ENCODE data around the gene MMP23B.
"Not testable (repeated sequence)": the region's sequence is repeated elsewhere in the genome, so short reads cannot be mapped to it uniquely, and the experiment has no call there.

Gene MMP23B

DNA sequence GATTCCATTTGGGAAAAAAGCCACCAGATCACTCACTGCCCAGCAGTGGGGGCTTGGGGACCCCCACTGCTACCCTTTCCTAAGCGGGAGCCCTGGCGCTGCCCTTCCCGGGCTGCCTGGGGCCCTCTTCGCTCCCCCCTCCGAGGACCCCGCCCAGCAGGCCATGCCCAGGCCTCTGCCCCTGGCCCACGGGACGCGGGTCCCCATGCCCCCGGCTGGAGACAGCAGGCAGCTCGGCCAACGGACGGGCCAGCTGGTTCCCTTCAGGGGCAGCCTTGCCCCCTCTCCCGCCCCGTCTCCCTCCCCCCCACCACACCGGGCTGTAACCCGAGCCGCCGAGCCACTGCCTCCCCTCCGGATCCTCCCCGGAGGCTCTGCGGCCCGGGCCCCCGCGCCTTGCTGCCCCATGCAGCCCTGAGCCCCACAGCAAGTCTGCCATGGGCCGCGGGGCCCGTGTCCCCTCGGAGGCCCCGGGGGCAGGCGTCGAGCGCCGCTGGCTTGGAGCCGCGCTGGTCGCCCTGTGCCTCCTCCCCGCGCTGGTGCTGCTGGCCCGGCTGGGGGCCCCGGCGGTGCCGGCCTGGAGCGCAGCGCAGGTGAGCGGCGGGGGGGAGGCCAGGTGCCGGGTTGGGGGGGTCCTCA is at the start of gene MMP23B:
TSS of gene MMP23B (plus strand) at position 392 of the 639 bp plus-strand sequence. CDS start at position 438, 46 bp downstream.
- Mint-ChIP-seq H3K4me3 (peak within 1 kb of the TSS; percentile 44 to 71), H3K27ac (no peak within 1 kb of the TSS), H3K9me3 (no peaks in the 10 kb centered on the region), H3K4me1 (peaks cover 20% of the 10 kb centered on the region), H3K27me3 (peaks cover 7% of the 10 kb centered on the region)
- DNase-seq (no peak), ATAC-seq (no peak)

GRCh38 chr1:1582585-1583346 is 49.2 kb upstream of the MMP23B start:
- ATAC-seq (no peak), DNase-seq (no peak)
- peaks cover 28% of the 10 kb centered on the region for H3K27me3 Mint-ChIP-seq
- H3K4me1 Mint-ChIP-seq, result no peaks in the 10 kb centered on the region
- no peak overlapping the region for H3K27ac Mint-ChIP-seq
- no peak overlapping the region for H3K4me3 Mint-ChIP-seq
- H3K9me3 Mint-ChIP-seq, result no peaks in the 10 kb centered on the region

DNA sequence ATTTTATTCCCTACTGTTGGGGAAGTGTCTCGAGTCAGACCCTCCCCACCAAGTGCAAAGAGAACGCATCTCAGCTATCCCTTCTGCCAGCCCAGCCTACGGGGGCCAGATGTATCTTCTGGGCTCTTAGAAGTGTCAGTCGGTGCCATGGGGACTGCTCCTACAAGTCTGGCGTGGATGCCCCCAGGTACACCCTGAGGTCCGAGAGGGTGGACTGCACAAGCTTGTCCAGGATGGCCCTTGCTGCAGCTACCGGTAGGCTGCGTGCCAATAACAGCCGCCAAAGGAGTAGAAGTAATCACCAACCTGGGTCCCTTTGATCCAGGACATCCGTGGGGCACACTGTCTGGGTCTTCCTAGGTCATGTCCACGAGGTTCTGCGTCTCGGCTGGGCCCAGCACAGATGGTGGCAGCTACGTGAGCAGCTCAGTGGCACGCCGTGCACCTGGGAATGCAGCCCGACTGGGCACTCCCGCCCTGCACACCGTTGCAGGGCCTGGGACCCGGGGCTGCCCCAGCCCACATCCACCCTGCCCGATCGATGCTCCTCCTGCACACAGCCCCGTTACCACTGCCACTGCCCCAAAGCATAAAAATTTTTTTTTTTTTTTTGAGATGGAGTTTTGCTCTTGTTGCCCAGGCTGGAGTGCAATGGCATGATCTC is 48.5 kb upstream of the MMP23B start:
- H3K9me3 Mint-ChIP-seq, result no peaks in the 10 kb centered on the region
- DNase-seq, result no peak
- no peak for ATAC-seq
- no peak overlapping the region for H3K27ac Mint-ChIP-seq
- no peak overlapping the region for H3K4me3 Mint-ChIP-seq
- H3K27me3 Mint-ChIP-seq, result peaks cover 31% of the 10 kb centered on the region
- no peaks in the 10 kb centered on the region for H3K4me1 Mint-ChIP-seq

DNA sequence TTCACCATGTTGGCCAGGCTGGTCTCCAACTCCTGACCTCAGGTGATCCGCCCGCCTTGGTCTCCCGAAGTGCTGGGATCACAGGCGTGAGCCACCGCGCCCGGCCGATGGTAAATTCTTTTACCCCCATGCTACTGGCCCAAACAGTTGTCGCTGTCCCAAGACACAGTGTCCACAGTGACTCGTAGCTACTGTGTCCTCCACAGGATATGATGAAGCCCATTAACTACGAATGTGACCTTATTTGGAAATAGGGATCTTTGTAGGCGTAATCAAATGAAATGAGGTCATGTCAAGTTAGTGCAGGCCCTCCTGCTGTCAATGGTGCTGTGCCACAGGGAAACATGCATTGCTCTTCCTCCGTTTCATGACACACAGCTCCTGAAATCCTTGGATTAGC is 40.5 kb upstream of the MMP23B start:
- Mint-ChIP-seq H3K4me3 (no peak overlapping the region), H3K4me1 (no peaks in the 10 kb centered on the region), H3K27me3 (peaks cover 10% of the 10 kb centered on the region), H3K27ac (no peak overlapping the region), H3K9me3 (no peaks in the 10 kb centered on the region)
- ATAC-seq (no peak), DNase-seq (no peak)

DNA sequence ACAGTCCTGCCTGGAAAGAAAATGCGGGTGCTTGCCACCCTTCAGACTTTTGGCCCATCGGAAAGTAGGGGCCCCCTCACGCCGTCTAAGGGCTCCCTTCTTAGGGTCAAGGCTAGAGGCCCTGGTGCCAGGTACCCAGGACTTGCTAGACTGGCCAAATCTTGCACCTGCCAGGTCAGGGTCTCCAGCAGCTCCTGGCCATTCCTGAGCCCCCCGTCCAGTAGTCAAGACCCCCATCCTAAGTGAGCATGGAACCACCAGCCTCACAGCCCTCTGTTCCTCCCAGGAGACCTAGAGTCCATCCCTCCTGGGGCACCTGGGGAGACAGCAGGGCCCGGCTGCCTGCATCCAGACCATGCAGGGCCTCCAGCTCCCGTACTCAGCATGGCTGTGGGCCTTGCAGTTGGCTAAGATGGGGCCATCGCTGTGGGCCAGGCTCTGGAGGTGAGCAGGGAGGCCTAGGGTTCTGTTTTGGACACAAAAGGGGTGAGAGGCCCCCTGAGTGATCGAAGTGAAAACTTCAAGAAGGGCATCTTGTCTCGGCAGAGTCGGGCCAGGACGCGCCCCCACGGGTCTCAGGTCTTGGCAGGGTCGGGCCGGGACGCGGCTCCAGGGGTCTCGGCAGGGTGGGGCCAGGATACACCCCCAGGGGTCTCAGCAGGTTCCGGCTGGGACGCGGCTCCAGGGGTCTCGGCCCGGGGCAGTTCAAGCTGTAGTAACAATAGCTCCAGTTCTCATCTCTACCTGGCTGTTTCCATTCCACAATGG is 38.0 kb upstream of the MMP23B start:
- ATAC-seq (no peak), DNase-seq (no peak)
- Mint-ChIP-seq H3K4me3 (no peak overlapping the region), H3K4me1 (peaks cover 9% of the 10 kb centered on the region), H3K9me3 (no peaks in the 10 kb centered on the region), H3K27ac (no peak overlapping the region), H3K27me3 (peaks cover 6% of the 10 kb centered on the region)

DNA sequence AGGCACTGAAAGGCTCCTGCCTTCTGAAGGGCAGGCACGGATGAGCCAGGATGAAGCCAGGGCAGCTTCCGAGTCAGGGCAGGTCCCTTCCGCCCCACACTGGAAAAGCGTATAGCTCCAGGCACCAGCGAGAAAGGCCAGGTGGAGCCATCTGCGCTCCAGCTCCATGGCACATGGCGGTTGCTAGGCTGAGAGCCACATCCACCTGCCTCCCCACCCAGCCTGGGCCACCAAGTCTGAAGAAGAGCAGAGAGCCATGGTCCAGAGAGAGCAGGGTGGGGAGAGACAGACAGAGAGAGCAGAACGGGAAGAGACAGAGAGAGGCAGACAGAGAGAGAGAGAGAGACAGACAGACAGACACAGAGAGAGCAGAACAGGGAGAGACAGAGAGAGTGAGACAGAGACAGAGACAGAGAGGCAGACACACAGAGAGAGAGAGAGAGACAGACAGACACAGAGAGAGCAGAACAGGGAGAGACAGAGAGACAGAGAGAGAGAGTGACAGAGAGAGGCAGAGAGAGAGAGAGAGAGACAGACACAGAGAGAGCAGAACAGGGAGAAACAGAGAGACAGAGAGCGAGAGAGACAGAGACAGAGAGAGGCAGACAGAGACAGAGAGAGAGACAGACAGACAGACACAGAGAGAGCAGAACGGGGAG is 37.2 kb upstream of the MMP23B start:
- H3K27me3 Mint-ChIP-seq, result peaks cover 9% of the 10 kb centered on the region
- DNase-seq, result no peak
- H3K9me3 Mint-ChIP-seq, result no peaks in the 10 kb centered on the region
- no peak overlapping the region for H3K4me3 Mint-ChIP-seq
- no peak overlapping the region for H3K27ac Mint-ChIP-seq
- H3K4me1 Mint-ChIP-seq, result peaks cover 11% of the 10 kb centered on the region
- peak; percentile 22 for ATAC-seq

DNA sequence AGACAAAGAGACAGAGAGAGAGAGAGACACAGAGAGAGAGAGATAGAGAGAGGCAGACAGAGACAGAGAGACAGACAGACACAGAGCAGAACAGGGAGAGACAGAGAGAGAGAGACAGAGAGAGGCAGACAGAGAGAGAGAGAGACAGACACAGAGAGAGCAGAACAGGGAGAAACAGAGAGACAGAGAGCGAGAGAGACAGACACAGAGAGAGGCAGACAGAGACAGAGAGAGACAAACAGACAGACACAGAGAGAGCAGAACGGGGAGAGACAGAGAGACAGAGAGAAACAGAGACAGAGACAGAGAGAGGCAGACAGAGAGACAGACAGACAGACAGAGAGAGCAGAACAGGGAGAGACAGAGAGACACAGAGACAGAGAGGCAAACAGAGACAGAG is 36.6 kb upstream of the MMP23B start:
- H3K4me3 Mint-ChIP-seq, H3K9me3 Mint-ChIP-seq, DNase-seq, ATAC-seq, H3K27ac Mint-ChIP-seq, H3K27me3 Mint-ChIP-seq: not testable (repeated sequence)
- H3K4me1 Mint-ChIP-seq, result peaks cover 11% of the 10 kb centered on the region

DNA sequence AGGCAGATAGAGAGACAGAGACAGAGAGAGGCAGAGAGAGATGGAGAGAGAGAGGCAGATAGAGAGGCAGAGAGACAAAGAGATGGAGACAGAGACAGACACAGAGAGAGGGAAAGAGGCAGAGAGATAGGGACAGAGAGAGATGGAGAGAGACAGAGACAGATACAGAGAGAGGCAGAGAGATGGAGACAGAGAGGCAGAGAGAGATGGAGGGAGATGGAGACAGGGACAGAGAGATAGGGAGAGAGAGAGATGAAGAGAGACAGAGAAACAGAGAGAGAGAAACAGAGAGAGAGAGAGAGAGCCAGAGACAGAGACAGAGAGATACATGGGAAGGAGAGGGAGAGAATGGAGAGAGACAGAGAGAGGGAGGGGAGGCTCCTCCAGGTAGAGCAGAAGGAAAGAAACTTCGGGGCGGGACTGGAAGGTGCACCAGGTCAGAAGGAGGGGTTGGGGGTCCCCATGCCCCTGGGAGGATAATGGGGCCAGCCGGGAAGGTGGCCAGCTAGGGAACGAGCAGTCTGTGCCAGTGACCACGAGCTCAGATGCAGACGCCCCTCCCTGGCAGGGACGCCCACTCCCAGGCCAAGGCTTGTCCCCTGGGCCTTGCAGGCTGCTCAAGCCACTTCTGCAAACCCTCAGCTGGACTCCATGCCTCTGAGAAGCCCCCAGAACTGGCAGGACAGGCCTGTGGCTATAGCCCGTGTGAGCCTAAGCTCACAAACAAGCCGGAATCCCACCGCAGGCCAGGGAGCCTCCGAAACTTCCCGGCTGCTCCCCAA is 35.3 kb upstream of the MMP23B start:
- Mint-ChIP-seq H3K27me3 (peaks cover 16% of the 10 kb centered on the region), H3K27ac (no peak overlapping the region), H3K4me1 (peaks cover 16% of the 10 kb centered on the region), H3K4me3 (no peak overlapping the region), H3K9me3 (no peaks in the 10 kb centered on the region)
- DNase-seq, result no peak
- ATAC-seq, result no peak

DNA sequence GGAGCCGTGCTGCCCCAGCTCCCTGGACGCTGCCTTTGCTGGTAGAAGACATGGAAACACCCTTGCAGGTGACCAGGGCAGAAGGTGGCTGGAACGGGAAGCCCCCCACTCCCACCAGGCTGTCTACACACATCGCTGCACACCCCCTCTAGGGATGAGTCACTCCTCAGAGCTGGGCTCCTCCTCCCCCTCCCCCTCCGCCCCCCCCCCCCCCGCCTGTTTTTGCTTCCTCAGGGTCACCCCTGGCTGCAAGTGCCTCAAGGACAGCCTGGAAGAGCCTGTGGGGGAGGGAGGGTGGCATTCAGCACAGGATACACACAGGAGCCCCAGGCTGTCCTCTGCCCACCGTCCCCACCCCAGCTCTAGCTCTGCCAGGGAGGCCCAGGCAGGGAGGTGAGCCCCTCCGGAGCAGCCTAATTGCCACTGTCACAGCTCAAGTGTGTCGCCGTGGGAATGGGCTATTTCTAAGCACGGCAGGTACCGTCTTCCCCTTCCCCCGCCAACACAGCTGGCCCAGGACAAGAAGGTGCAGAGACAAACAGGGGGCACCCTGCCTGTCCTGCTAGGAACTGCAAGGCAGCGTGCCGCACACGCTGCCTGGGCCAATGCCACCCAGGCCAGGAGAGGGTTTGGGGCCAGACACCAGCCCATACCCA is 34.6 kb upstream of the MMP23B start:
- H3K27ac Mint-ChIP-seq, result no peak overlapping the region
- H3K4me3 Mint-ChIP-seq, result no peak overlapping the region
- no peaks in the 10 kb centered on the region for H3K9me3 Mint-ChIP-seq
- H3K27me3 Mint-ChIP-seq, result peaks cover 16% of the 10 kb centered on the region
- peak; percentile 41 for ATAC-seq
- H3K4me1 Mint-ChIP-seq, result peaks cover 20% of the 10 kb centered on the region
- DNase-seq, result no peak

GRCh38 chr1:1598051-1598719 is 33.8 kb upstream of the MMP23B start:
- Mint-ChIP-seq H3K27me3 (peaks cover 16% of the 10 kb centered on the region), H3K27ac (no peak overlapping the region), H3K4me3 (peak overlapping the region in 1 of 2 donors; percentile 78)

GRCh38 chr1:1598720-1599029 is 33.3 kb upstream of the MMP23B start:
- ATAC-seq, result no peak
- Mint-ChIP-seq H3K9me3 (no peaks in the 10 kb centered on the region), H3K4me1 (peaks cover 26% of the 10 kb centered on the region)

More at GRCh38 chr1:1598051-1598719, 33.8 kb upstream of the MMP23B start:
- ATAC-seq (no peak), DNase-seq (no peak)
- peaks cover 26% of the 10 kb centered on the region for H3K4me1 Mint-ChIP-seq
- H3K9me3 Mint-ChIP-seq, result no peaks in the 10 kb centered on the region

GRCh38 chr1:1599030-1599934 is 32.7 kb upstream of the MMP23B start:
- H3K27me3 Mint-ChIP-seq, result peaks cover 16% of the 10 kb centered on the region
- H3K4me3 Mint-ChIP-seq, result peak overlapping the region; percentile 78 to 88
- H3K4me1 Mint-ChIP-seq, result peaks cover 26% of the 10 kb centered on the region
- DNase-seq (peak; percentile 43 to 46), ATAC-seq (peak; percentile 62)
- H3K9me3 Mint-ChIP-seq, result no peaks in the 10 kb centered on the region
- H3K27ac Mint-ChIP-seq, result peak overlapping the region in 1 of 2 donors; percentile 73

More at GRCh38 chr1:1598720-1599029, 33.3 kb upstream of the MMP23B start:
- Mint-ChIP-seq H3K4me3 (peak overlapping the region; percentile 78 to 88), H3K27ac (no peak overlapping the region), H3K27me3 (peaks cover 16% of the 10 kb centered on the region)
- DNase-seq, result no peak

Measured in stimulated activated naive CD8-positive, alpha-beta T cell treated with anti-CD3 and anti-CD28 coated beads, Interleukin-15, amount 100 ng/mL, for 72 hours (primary cell).